Measurements from ENCODE around the gene TMEM156.

DNA sequence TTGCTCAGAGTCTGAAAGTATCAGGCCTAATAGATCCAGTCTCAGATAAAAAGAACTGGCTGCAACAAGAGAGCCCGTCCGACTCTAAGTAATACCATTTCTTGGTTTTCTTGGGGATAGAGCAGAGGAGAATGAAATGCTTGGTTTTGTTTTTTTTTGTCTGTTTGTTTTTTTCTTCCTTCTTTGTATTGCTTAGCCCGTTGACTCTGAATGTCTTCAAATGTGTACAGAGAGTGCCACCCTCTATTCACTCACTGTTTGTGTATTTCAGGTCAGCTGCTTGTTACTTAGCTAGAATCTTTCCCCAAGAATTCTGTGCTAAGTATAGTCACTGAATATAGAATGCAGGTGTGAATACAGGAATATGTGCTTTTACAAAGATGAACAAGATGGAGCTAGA, 5.7 kb upstream of the TMEM156 start:
- TF ChIP-seq, protein P1, sequence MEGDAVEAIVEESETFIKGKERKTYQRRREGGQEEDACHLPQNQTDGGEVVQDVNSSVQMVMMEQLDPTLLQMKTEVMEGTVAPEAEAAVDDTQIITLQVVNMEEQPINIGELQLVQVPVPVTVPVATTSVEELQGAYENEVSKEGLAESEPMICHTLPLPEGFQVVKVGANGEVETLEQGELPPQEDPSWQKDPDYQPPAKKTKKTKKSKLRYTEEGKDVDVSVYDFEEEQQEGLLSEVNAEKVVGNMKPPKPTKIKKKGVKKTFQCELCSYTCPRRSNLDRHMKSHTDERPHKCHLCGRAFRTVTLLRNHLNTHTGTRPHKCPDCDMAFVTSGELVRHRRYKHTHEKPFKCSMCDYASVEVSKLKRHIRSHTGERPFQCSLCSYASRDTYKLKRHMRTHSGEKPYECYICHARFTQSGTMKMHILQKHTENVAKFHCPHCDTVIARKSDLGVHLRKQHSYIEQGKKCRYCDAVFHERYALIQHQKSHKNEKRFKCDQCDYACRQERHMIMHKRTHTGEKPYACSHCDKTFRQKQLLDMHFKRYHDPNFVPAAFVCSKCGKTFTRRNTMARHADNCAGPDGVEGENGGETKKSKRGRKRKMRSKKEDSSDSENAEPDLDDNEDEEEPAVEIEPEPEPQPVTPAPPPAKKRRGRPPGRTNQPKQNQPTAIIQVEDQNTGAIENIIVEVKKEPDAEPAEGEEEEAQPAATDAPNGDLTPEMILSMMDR (conservative IDR thresholded peaks at IDR 0.05 in 1 of 2, IDR thresholded peaks at IDR 0.05 in 1 of 2; ENCODE audit: extremely low read depth in 1 of 2, insufficient read depth in 1 of 2, low read depth in 1 of 2, low read length in 2 of 2) = no peak
- no peak for TF ChIP-seq EZH2 (IDR thresholded peaks at IDR 0.05; ENCODE audit: borderline replicate concordance, low read length)

Measured in mammary epithelial cell (primary cell).